Measurements from ENCODE around the gene UMODL1.

DNA sequence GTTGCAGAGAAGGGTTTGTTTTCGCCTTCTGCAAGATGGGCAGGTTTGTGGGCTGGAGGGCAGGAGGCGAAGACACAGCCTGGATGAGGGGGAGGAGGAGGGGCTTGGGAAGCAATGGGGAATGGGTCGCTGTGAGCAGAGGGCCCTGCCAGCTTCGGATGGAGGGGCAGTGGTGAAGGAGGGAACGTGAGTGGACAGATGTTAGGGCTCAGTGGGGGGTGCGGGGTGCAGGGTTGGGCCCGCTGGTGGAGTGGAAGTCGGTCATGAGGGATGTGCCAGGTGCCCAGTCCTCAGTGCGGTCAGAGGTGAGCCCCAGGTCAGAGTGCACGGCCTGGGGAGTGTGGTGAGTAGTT, 92.4 kb downstream of the UMODL1 start:
- TF ChIP-seq POLR2A (IDR thresholded peaks at IDR 0.05; ENCODE audit: low read depth, low read length) (no peak), POLR2AphosphoS5 (IDR thresholded peaks at IDR 0.05; ENCODE audit: low read depth, low read length) (no peak)

Data from GM12892 (cell line).